Stimulated activated CD8-positive, alpha-beta memory T cell treated with anti-CD3 and anti-CD28 coated beads, Interleukin-7, amount 100 ng/mL, for 24 hours (primary cell): ENCODE results near the gene ADK.
"Not testable (repeated sequence)": the region's sequence is repeated elsewhere in the genome, so short reads cannot be mapped to it uniquely, and the experiment has no call there.

Experiments
- DNase-seq: peaks from one replicate; pipeline ENCODE4 v3.0.0-alpha.2; 2020; ENCODE audit warnings: low read depth

The ADK gene

DNA sequence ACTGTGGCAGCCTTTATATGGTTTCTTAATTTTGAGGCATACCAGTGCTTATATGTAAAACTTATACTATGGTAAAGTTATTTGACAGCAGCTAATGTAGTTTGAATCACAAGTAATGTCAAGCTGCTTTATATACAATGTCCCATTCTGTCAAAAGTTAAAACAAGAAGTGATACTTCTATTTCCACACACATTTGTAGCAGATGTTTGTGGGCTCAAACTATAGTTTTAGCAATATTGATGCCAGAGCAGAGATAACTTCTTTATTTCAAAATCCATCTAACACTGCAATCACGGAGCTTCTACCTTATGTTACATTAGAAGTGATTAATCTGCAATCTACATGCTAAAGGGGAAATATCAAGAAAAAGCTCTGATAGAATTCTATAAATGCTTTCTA lies 149.6 kb downstream of the ADK start:
- DNase-seq: no peak

DNA sequence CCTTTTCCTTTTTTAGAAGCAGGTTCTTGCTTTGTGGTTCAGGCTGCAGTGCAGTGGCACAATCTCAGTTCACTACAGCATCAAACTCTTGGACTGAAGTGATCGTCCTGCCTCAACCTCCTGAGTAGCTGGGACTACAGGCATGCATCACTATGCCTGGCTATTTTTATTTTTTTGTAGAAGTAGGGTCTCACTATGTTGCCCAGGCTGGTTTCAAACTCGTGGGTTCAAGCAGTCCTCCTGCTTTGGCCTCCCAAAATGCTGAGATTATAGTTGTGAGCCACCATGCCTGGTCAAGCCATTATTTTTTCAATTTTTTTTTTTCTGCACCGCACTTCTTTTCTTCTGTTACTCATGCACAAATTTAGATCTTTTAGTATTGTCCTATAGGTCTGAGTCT lies 154.7 kb downstream of the ADK start:
- DNase-seq: no peak

DNA sequence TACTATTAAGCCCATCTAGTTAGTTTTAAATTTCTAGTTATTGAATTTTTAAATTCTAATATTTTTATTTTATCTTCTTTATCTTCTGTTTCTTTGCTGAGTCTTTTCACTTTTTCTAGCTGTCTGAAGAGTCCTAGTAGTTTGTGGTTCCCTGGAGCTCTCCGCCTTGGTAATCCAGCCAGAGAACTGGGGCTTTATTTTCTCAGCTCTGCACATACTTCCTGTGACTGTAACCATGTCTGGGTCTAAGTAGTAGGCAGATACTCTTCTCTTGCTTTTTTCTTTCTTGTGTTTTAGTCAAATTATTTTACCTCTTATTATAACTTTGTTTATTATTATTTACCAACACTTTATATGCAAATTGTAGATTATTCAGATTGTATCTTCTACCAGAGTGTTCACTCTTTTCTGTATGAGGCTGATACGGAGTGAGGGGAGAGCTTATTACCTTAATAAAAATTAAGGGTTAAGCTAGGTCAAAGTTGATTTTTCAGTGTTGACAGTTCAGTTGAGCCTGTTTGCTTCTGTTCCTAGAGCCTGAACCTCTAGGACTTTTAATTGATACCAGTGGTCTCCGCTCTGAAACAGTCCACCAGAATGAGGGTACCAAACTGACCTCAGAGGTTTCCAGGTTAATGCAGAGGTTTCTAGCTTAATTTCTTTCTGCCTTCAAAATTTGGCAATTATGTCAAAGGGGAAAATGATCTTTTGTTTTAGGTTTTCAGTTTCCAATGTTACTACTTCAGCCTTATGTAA lies 155.4 kb downstream of the ADK start:
- no peak for DNase-seq

- no peak for DNase-seq
Observed at GRCh38 chr10:74307061-74307651, 156.1 kb downstream of the ADK start.

GRCh38 chr10:74310652-74311257 lies 159.7 kb downstream of the ADK start:
- no peak for DNase-seq

DNA sequence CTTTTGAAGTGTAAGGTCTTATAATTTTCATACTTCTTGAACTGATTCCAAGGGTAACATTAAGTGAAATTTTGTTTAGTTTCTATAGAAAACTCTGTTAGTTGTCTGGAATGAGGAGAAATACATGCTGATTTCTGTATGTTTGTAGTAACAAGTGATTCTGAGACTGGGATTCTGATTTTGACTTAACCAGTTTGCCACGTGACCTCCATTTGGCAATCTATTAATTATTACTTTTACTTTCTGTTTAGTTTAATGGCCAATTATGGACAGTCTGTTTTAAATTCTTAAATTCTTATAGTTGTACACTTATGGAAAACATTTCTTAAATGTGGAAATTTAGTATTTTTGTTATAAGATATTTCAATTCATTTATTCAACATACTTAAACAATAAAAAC lies 163.1 kb downstream of the ADK start:
- DNase-seq: no peak

- no peak for DNase-seq
Observed at GRCh38 chr10:74320026-74320425, 169.0 kb downstream of the ADK start.

DNA sequence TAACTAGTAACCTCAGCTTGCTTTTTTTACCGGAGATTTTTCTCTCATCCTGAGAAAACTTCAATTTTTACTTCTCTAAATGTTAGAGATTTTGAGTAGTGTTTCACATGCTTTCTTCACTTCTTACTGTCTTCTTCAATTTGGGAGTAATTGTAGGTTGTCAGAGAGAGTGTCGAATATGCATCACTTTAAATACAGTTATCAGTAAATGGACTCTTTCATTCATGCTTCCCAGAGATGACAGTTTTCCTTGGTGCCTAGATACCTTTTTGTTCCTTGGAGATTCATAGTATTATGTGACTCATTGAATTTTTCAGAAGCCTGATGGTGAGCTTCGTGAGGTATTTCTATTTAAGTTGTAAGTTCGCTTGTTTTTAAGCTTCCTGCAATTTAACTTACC lies 169.7 kb downstream of the ADK start:
- DNase-seq: no peak

- no peak for DNase-seq
Observed at GRCh38 chr10:74322141-74322540, 171.1 kb downstream of the ADK start.

DNA sequence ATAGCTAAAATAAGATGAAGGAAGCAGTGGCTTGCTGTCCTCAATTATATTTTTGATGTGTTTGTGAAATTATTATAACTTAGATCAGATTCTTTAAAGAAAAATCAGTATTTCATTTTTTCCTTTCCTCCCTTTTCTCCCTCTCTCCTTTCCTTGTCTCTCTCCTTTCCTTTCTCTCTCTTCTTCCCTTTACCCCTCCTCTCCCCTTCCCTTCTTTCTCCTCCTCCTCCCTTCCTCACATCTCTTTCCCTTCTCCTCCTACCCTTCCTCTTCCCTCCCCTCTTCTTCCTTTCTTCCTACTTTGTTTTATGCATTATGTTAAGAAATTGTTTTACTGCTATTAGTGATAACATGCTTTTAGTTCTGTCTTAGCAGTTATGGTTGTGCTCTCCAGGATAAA lies 171.5 kb downstream of the ADK start:
- DNase-seq: no peak

- no peak for DNase-seq
Observed at GRCh38 chr10:74328388-74328787, 177.4 kb downstream of the ADK start.

- DNase-seq: no peak
Observed at GRCh38 chr10:74329873-74330272, 178.9 kb downstream of the ADK start.

DNA sequence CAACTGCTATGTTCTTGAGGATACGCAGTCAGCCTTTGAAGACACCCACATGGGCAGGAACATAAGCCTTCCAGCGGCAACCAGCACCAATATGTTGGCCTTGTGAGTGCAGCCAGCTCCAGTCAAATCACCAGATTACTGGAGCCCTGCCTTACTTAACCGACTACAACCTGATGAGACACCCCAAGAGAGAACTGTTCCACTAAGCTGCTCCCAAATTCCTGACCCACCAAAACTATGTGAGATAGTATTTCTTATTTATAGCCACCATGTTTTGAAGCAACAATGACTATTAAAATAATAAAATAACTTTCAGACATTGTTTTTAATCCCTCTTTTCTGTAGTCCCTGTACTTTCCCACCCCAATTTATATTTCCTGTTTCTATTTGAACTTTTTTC lies 179.6 kb downstream of the ADK start:
- DNase-seq: no peak

- no peak for DNase-seq
Observed at GRCh38 chr10:74332398-74332797, 181.4 kb downstream of the ADK start.

DNA sequence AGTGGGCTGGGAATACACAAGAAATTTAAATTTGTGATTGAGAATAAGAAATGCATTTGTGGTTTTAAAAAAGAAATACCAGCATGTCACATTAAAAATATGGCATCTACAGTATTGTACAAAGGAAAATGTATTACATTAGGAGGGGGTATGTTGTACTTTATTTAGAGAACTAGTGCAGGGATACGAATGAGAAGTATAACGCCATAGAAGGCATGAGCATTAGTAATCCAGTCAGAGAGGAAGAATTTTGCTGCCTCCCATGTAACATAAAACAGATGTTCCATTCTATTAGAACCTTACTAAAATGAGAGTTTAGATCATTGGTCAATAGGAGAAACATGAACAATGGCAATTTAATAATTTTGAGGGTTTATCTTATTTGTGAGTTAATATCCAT lies 182.2 kb downstream of the ADK start:
- no peak for DNase-seq

DNA sequence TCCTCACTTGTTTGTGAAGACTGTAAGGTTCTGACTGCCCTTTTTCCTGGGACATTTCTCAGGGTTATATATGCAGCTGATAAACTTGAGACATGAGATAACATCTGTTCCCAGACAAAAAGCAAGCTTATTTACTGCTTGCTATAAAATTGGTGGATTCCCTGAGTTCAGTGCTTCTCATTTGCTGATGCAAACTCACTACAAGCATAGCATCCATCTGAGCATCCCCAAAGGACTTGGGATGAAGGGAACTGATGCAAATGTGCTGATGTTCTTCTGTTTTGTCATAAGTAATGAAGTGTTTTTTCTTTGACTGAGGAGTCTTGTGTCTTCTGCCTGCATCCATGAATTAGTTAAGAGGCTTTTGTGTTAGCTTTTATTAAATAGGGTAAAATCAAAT lies 183.2 kb downstream of the ADK start:
- no peak for DNase-seq

- DNase-seq: no peak
Observed at GRCh38 chr10:74335501-74335900, 184.5 kb downstream of the ADK start.

- no peak for DNase-seq
Observed at GRCh38 chr10:74337330-74338016, 186.5 kb downstream of the ADK start.

DNA sequence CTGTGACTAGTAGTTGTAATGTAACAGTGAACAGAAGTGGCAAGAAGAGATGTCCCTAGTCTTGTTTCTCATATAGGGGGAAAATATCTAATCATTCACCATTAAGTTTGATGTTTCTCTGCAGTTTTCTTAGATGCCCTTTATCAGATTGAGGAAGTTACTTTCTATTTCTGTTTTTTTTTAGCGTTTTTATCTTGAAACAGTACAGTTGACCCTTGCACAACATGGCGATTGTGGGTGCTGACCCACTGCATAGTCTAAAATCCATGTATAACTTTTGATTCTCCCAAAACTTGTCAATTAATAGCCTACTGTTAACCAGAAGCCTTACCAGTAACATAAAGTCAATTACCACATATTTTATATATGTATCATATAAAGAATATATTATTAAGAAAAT lies 192.0 kb downstream of the ADK start:
- no peak for DNase-seq

DNA sequence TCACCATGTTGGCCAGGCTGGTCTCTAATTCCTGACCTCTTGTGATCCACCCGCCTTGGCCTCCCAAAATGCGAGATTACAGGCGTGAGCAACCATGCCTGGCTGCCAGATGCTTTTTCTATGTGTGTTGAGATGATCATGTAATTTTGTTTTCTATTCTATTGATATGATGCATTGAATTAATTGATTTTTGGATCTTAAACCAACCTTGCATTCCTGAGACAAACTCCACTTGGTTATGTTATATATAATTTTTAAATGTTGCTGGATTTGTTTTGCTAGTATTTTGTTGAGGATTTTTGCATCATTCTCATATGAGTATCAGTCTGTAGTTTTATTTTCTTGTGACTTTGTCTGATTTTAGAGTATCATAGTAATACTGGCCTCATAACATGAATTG lies 192.8 kb downstream of the ADK start:
- DNase-seq: no peak

- no peak for DNase-seq
Observed at GRCh38 chr10:74344306-74344705, 193.3 kb downstream of the ADK start.

GRCh38 chr10:74347522-74347921 lies 196.5 kb downstream of the ADK start:
- no peak for DNase-seq

DNA sequence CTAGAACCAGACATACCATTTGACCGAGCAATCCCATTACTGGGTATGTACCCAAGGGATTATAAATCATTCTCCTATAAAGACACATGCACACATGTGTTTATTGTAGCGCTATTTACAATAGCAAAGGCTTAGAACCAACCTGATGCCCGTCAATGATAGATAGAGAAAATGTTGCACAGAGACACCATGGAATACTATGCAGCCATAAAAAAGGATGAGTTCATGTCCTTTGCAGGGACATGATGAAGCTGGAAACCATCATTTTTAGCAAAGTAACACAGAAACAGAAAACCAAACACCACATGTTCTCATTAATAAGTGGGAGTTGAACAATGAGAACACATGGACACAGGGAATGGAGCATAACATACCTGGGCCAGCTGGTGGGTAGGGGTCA lies 202.0 kb downstream of the ADK start:
- DNase-seq: not testable (repeated sequence)
